IMR-90 (cell line): ENCODE measurements around the gene LAMP5. TPM values are rescaled to one million over a fixed set of nuclear protein-coding genes. Genes with fewer than 3 reads are reported as not detected.

Experiments
- ATAC-seq: fragments of 200-7000 bp; cut with Tn5 transposase; 2 replicates; pipeline ENCODE4 v1.9.1; 2020; ENCODE audit warnings: low read depth, mild to moderate bottlenecking, moderate library complexity
- BruUV-seq: library from RNA; stranded (reverse); fragments of 400-500 nt; replicated peaks from 2 replicates; lab custom pipeline; 2021; lab: Mats Ljungman, UMichigan
- CTCF ChIA-PET: fragments of 300-600 bp; formaldehyde crosslinking; extraction: SDS; loops from one replicate; lab custom pipeline; 2021; ENCODE audit warnings: antibody characterized with exemption; lab: Yijun Ruan, JAX
- POLR2A ChIA-PET: fragments of 300-600 bp; sonication (Branson Sonifier 250); formaldehyde crosslinking; loops from one replicate; lab custom pipeline; 2022; ENCODE audit warnings: antibody characterized with exemption; ENCODE audit not compliant: unreplicated experiment; lab: Charles Lee
- DNase-seq: peaks from one replicate; pipeline ENCODE4 v3.0.0; 2013
- H2AFZ ChIP-seq: replicated peaks from 2 replicates; pipeline ENCODE3; 2013; ENCODE audit warnings: low read length, mild to moderate bottlenecking; ENCODE audit not compliant: poor library complexity
- H2AK5ac ChIP-seq: 2 replicates; pipeline ENCODE4 v1.6.1; 2013; ENCODE audit warnings: low read depth, low read length, inconsistent platforms
- H2AK9ac ChIP-seq: replicated peaks from 2 replicates; pipeline ENCODE3; 2013; ENCODE audit warnings: mild to moderate bottlenecking, low read depth, low read length, moderate library complexity; ENCODE audit not compliant: poor library complexity
- H2BK120ac ChIP-seq: 2 replicates; pipeline ENCODE4 v1.6.1; 2013; ENCODE audit warnings: low read depth, low read length, inconsistent platforms
- H2BK15ac ChIP-seq: 3 replicates; pipeline ENCODE4 v1.6.1; 2013; ENCODE audit warnings: low read depth, low read length, inconsistent platforms
- H2BK20ac ChIP-seq: 2 replicates; pipeline ENCODE4 v1.6.1; 2013; ENCODE audit warnings: low read depth, mild to moderate bottlenecking, inconsistent platforms, low read length, moderate library complexity
- H2BK5ac ChIP-seq: 2 replicates; pipeline ENCODE4 v1.6.1; 2013; ENCODE audit warnings: mild to moderate bottlenecking, low read depth, low read length, inconsistent platforms; ENCODE audit not compliant: poor library complexity, severe bottlenecking
- H3K14ac ChIP-seq: replicated peaks from 2 replicates; pipeline ENCODE4 v1.6.1; 2013; ENCODE audit warnings: low read depth, low read length, inconsistent platforms
- H3K18ac ChIP-seq: 2 replicates; pipeline ENCODE4 v1.6.1; 2013; ENCODE audit warnings: low read depth, low read length, control low read depth
- H3K23ac ChIP-seq: 2 replicates; pipeline ENCODE4 v1.6.1; 2013; ENCODE audit warnings: low read depth, low read length, inconsistent platforms
- H3K27ac ChIP-seq: 2 replicates; pipeline ENCODE4 v1.5.1; 2013; ENCODE audit warnings: mild to moderate bottlenecking, control low read depth, low read length; ENCODE audit not compliant: insufficient read depth
- H3K27me3 ChIP-seq: 2 replicates; pipeline ENCODE4 v1.6.1; 2013; ENCODE audit warnings: low read length; ENCODE audit not compliant: control insufficient read depth, insufficient read depth
- H3K36me3 ChIP-seq: 2 replicates; pipeline ENCODE4 v1.6.1; 2013; ENCODE audit warnings: low read length, mixed read lengths; ENCODE audit not compliant: control insufficient read depth, insufficient read depth
- H3K4ac ChIP-seq: 2 replicates; pipeline ENCODE4 v1.6.1; 2013; ENCODE audit warnings: low read depth, low read length, inconsistent platforms
- H3K4me1 ChIP-seq: 2 replicates; pipeline ENCODE4 v1.6.1; 2013; ENCODE audit warnings: low read length, mixed read lengths; ENCODE audit not compliant: control insufficient read depth, insufficient read depth
- H3K4me2 ChIP-seq: 2 replicates; pipeline ENCODE4 v1.6.1; 2013; ENCODE audit warnings: low read depth, mild to moderate bottlenecking, control low read depth, low read length, moderate library complexity
- H3K4me3 ChIP-seq: 2 replicates; pipeline ENCODE4 v1.5.1; 2013; ENCODE audit warnings: low read depth, mild to moderate bottlenecking, control low read depth, low read length, moderate library complexity; ENCODE audit not compliant: insufficient read depth
- H3K56ac ChIP-seq: 2 replicates; pipeline ENCODE4 v1.6.1; 2013; ENCODE audit warnings: low read length, inconsistent platforms; ENCODE audit not compliant: insufficient read depth; ENCODE audit errors: extremely low read depth
- H3K79me1 ChIP-seq, 2 experiments: 2 replicates each; pipeline ENCODE4 v1.6.1; 2013; ENCODE audit warnings: low read length in 2 of 2, inconsistent platforms in 1 of 2, low read depth in 1 of 2
- H3K9ac ChIP-seq: 2 replicates; pipeline ENCODE4 v1.6.1; 2013; ENCODE audit warnings: low read depth, low read length, control low read depth
- H3K9me1 ChIP-seq: 2 replicates; pipeline ENCODE4 v1.6.1; 2013; ENCODE audit warnings: low read length, inconsistent platforms; ENCODE audit not compliant: insufficient read depth
- H3K9me3 ChIP-seq: 2 replicates; pipeline ENCODE4 v1.6.1; 2013; ENCODE audit warnings: low read length; ENCODE audit not compliant: control insufficient read depth, insufficient read depth
- H4K20me1 ChIP-seq: 2 replicates; pipeline ENCODE4 v1.6.1; 2013; ENCODE audit warnings: low read length, inconsistent platforms; ENCODE audit not compliant: insufficient read depth
- H4K5ac ChIP-seq: 2 replicates; pipeline ENCODE4 v1.6.1; 2013; ENCODE audit warnings: mild to moderate bottlenecking, low read depth, low read length, control low read depth
- H4K8ac ChIP-seq, 2 experiments: 2 replicates each; pipeline ENCODE4 v1.6.1; 2013; ENCODE audit warnings: low read depth in 2 of 2, low read length in 2 of 2, control low read depth in 1 of 2, inconsistent platforms in 1 of 2
- H4K91ac ChIP-seq: 2 replicates; pipeline ENCODE4 v1.6.1; 2013; ENCODE audit warnings: low read depth, low read length, inconsistent platforms; ENCODE audit not compliant: insufficient read depth
- CEBPB ChIP-seq: IDR thresholded peaks from 2 replicates; pipeline ENCODE4 v1.6.1; 2012; ENCODE audit warnings: low read depth, low read length, improper control_type of control experiment
- MAFK ChIP-seq: IDR thresholded peaks from 2 replicates; pipeline ENCODE4 v1.6.1; 2012; ENCODE audit warnings: low read depth, low read length, improper control_type of control experiment
- NFE2L2 ChIP-seq: fragments of 150-350 bp; IDR thresholded peaks from 2 replicates; pipeline ENCODE4 v1.6.1; 2016; ENCODE audit warnings: low read depth, mild to moderate bottlenecking, low read length
- POLR2A ChIP-seq: IDR thresholded peaks from 2 replicates; pipeline ENCODE4 v1.6.1; 2012; ENCODE audit warnings: mild to moderate bottlenecking, low read depth, low read length
- RAD21 ChIP-seq: IDR thresholded peaks from 2 replicates; pipeline ENCODE4 v1.6.1; 2012; ENCODE audit warnings: low read length, improper control_type of control experiment
- RFX5 ChIP-seq: IDR thresholded peaks from 2 replicates; pipeline ENCODE4 v1.8.0; 2012; ENCODE audit warnings: low read depth, mild to moderate bottlenecking, low read length, moderate library complexity
- WGBS, 2 experiments: methylation state at CpG; one replicate each; pipeline versions ENCODE4 v1.1.5 to v1.1.7; 2013; ENCODE audit warnings: missing lambda C conversion rate in 2 of 2; ENCODE audit not compliant: insufficient read length in 1 of 2; ENCODE audit errors: extremely low coverage in 2 of 2; 5-methylcytosine and 5-hydroxymethylcytosine counted together
- dilution Hi-C: fragments of 300-500 bp; cut with HindIII; formaldehyde crosslinking; loops from one replicate; pipeline ENCODE4 v1.14.3; 2018; ENCODE audit warnings: low sequenced_read_pairs; ENCODE audit not compliant: unreplicated experiment
- in situ Hi-C: fragments of 300-500 bp; cut with MboI; formaldehyde crosslinking; loops from 3 replicates; pipeline ENCODE4 v1.14.3; 2019; ENCODE audit warnings: low sequenced_read_pairs, inconsistent platforms, mixed read lengths
- intact Hi-C: fragments of 100-400 bp; cut with micrococcal nuclease; formaldehyde crosslinking; loops from 2 replicates; pipeline ENCODE4 v1.10.0; 2022
- polyA plus RNA-seq, 3 experiments: library from polyadenylated mRNA; depleted of rRNA; stranded (reverse); fragments of >200 nt; gene quantifications; 2 replicates each; pipeline ENCODE4 v1.2.3, GENCODE V29; 2012; ENCODE audit warnings: low replicate concordance in 1 of 3
- total RNA-seq: library from RNA; depleted of rRNA; stranded (reverse); fragments of >200 nt; gene quantifications from 2 replicates; pipeline ENCODE4 v1.2.3, GENCODE V29; 2012
- TF ChIP-seq, protein P1 (sequence below): fragments of 150-350 bp; IDR thresholded peaks from 2 replicates; pipeline ENCODE4 v1.6.1; 2016; ENCODE audit warnings: low read depth, mild to moderate bottlenecking, low read length, moderate library complexity, borderline replicate concordance

Gene LAMP5
- total and polyA plus RNA-seq, 2 of the 4 experiments (the other 2 are of a cell fraction): not detected

DNA sequence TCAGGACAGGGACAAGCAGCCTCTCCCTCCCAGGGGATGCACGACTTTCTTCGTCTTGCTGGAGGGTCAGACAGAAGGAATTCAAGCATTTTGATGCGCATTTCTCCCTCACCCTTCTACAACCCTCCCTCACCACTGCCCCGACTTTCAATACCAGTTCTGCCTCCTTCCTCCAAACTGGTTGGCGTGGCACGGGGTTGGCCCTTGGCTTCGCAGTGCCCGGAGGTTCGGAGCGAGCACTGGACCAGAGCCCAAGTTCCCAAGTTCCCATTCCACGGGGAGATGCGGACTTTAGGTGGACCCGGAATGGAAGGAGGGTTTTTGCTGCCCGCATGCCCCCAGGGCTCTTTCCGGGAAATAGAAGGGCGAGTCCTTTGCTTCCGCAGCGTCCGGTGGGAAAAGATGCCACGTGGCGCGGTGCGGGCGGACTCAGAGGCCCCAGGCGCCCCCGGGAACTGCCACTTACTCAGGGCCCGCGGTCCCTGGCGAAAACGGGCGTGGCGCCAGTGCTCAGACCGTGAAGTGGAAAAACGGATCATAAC lies 8.0 kb upstream of the LAMP5 start:
- Histone ChIP-seq H2BK5ac (no peak overlapping the region), H2BK120ac (no peak overlapping the region), H3K4me1 (no peaks in the 10 kb centered on the region), H3K56ac (no peak overlapping the region), H2BK15ac (no peak overlapping the region), H3K4me3 (no peak overlapping the region), H4K91ac (no peak overlapping the region), H3K27me3 (peaks cover 58% of the 10 kb centered on the region), H3K36me3 (no peaks in the 10 kb centered on the region), H2BK20ac (no peak overlapping the region), H3K4ac (no peak overlapping the region), H3K4me2 (no peak overlapping the region; the same call in 1 of the 2 replicates), H2AK5ac (no peak overlapping the region), H3K23ac (no peak overlapping the region), H4K8ac (no peak overlapping the region), H2AFZ (peak overlapping the region; percentile 40), H3K9ac (no peak overlapping the region), H3K79me1 (no peaks in the 10 kb centered on the region), H3K18ac (no peak overlapping the region), H3K9me3 (peaks cover 5% of the 10 kb centered on the region; the same call in 1 of the 2 replicates), H3K9me1 (no peaks in the 10 kb centered on the region), H4K20me1 (no peaks in the 10 kb centered on the region; the same call in 1 of the 2 replicates), H4K5ac (no peak overlapping the region), H3K14ac (no peak overlapping the region), H2AK9ac (peak overlapping the region; percentile 43), H3K27ac (no peak overlapping the region)
- in situ Hi-C loops: no loop called here
- POLR2A ChIA-PET: no interaction called here
- no peak for ATAC-seq
- CTCF ChIA-PET: no interaction called here
- dilution Hi-C loops: no loop called here
- WGBS, 2 experiments: 36% methylated on average over 8 of the region's 34 CpGs; no CpG with 5 or more reads in 1 of the 2 experiments
- no peak for TF ChIP-seq RFX5
- TF ChIP-seq CEBPB: no peak
- no peak for TF ChIP-seq RAD21
- TF ChIP-seq NFE2L2: no peak
- TF ChIP-seq, protein P1, sequence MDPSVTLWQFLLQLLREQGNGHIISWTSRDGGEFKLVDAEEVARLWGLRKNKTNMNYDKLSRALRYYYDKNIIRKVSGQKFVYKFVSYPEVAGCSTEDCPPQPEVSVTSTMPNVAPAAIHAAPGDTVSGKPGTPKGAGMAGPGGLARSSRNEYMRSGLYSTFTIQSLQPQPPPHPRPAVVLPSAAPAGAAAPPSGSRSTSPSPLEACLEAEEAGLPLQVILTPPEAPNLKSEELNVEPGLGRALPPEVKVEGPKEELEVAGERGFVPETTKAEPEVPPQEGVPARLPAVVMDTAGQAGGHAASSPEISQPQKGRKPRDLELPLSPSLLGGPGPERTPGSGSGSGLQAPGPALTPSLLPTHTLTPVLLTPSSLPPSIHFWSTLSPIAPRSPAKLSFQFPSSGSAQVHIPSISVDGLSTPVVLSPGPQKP: no peak
- TF ChIP-seq MAFK: no peak
- TF ChIP-seq POLR2A: no peak
- intact Hi-C loops: no loop called here
- no peak for DNase-seq
- BruUV-seq: no TSS peak
